ENCODE measurements around the gene ADAP1.
A peak's percentile ranks its signal among the peaks of the same experiment; 100 is the strongest.
"Not testable (repeated sequence)": the region's sequence is repeated elsewhere in the genome, so short reads cannot be mapped to it uniquely, and the experiment has no call there.

The ADAP1 gene

DNA sequence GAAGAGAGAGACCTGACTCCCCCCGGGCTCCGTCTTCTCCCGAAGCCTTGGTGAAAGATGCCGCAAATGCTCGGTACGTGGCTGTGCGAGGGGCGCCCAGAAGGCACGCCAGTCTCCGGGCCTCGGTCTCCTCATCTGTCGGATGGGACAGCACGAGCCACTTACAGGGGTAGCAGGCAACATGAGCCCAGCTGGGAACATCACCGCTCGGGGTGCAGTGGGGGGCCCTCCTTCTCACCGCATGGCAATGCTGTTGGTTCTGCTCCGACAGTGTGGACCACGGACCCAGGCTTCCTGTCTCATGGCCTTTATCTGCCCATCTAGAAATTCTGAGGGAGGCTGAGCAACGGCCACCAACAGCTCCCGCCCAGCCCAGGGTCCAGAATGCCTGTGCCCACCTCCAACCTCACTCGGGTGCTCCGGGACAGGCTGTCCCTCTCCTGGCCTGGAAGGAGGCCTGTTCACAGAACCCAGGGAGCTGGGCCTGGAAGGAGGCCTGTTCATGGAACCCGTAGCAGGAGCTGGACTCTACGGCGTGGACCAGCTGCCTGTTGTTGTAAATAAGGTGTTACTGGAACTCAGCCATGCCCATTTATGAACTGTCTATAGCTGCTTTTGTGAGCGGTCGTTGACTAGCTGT lies 15.8 kb downstream of the ADAP1 start:
- DNase-seq (ENCODE audit: low read depth, low spot score), result no peak

DNA sequence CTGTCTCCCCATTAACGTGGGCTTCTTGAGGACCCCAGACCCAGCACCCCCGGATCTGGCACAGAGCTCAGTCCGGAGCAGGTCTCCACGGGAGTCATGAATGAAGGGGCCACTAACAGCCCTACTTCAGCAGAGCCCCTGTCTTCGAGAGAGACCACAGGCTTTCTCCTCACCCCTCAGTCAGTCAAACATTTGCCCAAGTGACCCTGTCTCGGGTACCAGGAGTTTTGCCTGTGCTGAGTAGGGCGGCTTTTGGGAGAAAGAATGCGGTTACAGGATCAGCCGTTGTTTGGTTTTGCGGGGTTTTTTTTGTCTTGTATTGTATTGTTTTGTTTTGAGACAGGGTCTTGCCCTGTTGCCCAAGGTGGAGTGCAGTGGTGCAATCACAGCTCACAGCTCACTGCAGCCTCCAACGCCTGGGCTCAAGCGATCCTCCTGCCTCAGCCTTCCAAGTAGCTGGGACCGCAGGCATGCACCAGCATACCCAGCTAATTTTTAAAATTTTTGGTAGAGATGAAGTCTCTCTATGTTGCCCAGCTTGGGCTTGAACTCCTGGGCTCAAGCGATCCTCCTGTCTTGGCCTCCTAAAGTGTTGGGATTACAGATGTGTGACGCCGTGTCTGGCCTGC lies 16.5 kb downstream of the ADAP1 start:
- no peak for DNase-seq (ENCODE audit: low read depth, low spot score)

GRCh38 chr7:936386-937054 lies 18.0 kb downstream of the ADAP1 start:
- peak; percentile 60 for DNase-seq (ENCODE audit: low read depth, low spot score)

DNA sequence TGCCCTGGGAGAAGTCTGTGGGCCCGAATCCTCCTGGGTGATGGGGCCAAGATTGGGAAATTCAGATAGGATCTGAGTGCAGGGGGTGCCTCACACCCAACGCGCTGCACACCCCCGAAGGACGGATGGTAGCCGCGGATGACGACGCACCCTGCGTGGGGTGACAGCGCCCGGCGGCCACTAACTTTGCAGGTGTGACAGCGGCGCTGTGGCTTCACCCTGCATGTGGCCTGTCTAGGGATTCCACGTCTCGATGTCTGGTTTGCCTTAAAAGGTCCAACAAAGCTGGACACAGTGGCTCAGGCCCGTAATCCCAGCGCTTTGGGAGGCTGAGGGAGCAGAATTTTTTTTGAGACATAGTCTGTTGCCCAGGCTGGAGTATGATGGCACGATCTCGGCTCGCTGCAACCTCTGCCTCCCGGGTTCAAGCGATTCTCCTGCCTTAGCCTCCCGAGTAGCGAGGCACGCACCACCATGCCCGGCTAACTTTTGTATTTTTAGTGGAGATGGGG lies 18.6 kb downstream of the ADAP1 start:
- DNase-seq (ENCODE audit: low read depth, low spot score), result no peak

DNA sequence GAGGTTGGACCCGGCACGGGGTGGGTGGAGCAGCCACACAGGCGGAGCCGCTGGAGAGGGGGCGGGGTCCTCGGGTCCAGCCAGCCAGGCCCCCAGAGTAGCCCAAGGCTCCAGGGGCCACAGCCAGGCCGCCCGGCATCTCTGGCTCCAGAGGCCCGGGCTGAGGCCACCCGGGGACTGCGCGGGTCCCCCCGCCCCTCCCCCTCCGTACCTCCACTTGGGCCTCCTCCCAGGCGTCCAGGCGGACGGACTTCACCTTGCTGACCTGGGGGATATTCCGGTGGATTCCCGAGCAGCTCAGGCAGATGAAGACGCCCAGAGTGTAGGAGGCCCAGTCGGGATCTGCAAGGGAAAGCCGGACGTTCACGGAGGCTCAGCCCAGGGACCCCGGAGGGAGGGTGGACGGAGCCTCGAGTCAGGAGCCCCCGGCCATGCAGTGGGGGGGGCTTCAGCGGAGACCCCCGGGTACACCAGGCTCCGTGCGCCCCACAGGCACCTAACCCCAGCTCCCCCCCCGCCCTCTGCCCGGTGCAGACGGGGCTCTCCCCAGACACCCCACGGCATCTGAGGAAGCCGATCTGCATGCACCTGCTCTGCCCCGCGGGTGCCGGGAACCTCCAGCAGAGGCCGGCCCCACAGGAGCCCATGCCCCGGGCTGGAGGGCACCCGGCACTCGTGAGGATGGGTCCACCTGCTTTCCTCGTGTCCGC lies 19.2 kb downstream of the ADAP1 start:
- no peak for DNase-seq (ENCODE audit: low read depth, low spot score)

- DNase-seq (ENCODE audit: low read depth, low spot score), result no peak
Measured at GRCh38 chr7:934469-935163, 19.9 kb downstream of the ADAP1 start.

DNA sequence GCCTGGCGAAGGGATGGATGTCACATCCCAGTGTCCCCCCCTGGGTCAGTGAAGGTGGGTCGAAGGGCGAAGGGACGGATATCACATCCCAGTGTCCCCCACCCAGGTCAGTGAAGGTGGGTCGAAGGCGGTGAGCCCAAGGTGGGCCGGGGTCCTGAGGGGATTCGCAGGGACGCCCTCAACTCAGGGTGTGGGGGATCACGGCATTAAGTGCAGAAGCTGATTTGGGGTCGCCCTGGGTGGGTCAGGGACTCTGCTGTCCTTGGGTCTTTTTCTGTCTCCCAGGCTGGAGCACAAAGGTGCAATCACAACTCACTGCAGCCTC lies 21.9 kb downstream of the ADAP1 start:
- no peak for DNase-seq (ENCODE audit: low read depth, low spot score)

DNA sequence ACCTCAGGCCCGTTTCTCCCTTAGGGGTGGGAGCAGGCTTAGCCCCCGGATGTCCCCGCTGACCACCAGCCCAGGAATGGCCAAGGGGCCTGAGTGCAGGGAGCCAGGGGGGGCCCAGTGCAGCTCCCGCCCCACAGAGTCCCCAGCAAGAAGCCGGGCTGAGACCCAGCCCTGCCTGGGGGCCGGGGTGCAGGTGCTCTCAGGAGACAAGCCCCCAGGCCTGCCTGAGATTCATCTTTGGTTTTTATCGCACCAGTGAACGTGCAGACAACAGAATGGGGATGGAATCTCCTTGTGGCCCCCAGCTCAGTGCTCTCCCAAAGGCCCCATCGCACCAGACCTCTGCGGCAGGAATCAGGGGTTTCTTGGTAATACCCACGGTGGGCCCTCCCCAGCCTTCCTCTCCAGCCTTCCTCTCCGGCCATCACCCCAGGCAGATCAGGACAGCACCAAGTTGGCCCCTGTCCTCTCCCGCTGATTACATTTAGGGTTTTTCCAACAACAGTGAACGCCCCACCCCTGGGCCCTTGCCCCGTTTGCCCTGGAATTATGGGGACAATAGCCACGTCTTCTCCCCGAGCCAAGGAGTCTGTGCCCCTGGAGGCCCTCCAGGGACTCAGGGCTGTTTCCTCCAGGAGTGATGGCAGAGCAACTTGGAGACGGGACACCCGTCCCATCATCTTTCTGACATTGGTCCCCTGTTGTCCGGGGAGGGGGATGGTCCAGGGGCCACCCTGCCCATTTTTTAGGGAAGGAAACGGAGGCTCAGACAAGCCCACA lies 22.4 kb downstream of the ADAP1 start:
- no peak for DNase-seq (ENCODE audit: low read depth, low spot score)

DNA sequence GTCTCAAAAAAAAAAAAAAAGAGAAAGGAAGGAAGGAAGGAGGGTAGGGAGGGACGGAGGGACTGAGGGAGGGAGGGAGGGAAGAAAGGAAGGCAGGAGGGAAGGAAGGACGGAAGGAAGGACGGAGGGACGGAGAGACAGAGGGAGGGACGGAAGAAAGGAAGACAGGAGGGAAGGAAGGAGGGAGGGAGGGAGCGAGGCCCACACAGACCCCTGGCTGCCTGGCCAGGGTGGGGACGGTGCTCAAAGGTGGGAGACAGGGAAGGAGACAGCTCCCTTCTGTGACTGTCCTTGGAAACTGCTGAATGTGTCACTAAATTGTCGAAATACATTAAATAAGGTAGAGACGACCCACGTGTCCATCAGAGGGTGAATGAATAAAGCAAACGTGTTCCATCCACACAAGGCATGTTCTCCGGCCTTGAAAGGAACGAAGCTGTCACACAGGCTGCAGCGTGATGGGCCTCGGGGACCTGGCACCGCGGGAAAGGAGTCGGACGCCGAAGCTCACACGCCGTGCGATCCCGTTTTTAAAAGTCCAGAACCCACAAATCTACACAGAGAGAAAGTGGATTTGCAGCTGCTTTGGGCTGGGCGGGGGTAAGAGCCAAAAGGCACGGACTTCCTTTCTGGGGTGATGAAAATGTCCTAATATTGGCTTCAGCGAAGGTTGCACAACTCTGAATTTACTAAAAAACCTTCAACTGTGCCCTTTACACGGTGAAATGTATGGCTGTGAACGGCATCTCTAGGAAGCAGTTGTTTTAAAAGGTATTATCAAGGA lies 23.3 kb downstream of the ADAP1 start:
- no peak for DNase-seq (ENCODE audit: low read depth, low spot score)

DNA sequence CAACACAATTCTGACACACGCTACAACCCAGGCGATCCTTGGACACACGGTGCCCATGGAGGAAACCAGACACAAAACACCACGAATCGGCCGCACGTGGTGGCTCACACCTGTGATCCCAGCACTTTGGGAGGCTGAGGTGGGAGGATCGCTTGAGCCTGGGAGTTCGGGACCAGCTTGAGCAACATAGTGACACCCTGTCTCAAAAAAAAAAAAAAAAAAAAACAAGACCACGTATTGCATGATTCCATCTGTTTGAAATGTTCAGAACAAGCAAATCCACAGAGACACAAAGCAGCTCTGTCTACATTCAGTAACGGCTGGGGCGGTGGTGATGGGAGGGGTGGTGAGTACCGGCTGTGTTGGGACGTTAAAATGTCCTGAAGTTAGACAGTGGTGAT lies 25.2 kb downstream of the ADAP1 start:
- DNase-seq (ENCODE audit: low read depth, low spot score), result no peak

DNA sequence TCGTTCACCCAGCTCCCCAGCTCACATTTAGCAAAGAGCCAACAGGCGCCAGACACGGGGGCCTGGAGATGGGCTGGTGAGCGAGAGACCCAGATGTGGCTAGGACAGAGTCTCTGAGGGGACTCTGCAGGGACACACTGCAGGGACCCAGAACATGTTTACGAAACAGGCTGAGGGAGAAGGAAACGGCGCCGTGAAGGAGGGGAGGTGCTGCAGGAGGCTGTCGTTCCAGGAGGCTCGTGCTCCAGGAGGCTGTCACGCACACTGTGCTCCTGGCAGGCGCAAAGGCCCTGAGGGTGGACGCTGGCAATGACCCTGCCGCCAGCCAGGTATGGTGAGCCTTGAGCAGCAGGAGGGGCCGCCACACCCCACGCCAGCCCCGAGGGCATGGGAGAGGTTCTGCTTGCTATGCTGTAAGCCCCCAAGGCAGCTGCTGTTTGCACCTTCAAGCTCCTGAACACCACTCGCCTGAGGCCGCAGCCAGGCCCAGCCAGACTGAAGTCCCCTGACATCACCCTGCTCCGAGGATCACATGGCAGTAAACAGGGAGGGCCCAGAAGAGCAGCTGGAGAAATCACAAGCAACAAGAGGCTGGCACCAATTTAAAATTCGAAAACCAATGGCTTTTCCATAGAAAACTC lies 27.3 kb downstream of the ADAP1 start:
- DNase-seq (ENCODE audit: low read depth, low spot score), result no peak

- DNase-seq (ENCODE audit: low read depth, low spot score), result no peak
Measured at GRCh38 chr7:926061-927030, 28.1 kb downstream of the ADAP1 start.

GRCh38 chr7:925601-926000 lies 28.9 kb downstream of the ADAP1 start:
- DNase-seq (ENCODE audit: low read depth, low spot score), result no peak

GRCh38 chr7:924541-925231 lies 29.8 kb downstream of the ADAP1 start:
- DNase-seq (ENCODE audit: low read depth, low spot score), result no peak

DNA sequence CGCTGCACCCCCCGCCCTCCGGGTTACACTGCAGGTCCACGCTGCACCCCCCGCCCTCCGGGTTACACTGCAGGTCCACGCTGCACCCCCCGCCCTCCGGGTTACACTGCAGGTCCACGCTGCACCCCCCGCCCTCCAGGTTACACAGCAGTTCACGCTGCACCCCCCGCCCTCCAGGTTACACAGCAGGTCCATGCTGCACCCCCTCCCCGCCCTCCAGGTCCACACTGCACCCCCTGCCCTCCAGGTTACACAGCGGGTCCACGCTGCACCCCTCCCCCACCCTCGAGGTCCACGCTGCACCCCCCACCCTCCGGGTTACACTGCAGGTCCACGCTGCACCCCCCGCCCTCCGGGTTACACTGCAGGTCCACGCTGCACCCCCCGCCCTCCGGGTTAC lies 30.4 kb downstream of the ADAP1 start:
- not testable (repeated sequence) for DNase-seq (ENCODE audit: low read depth, low spot score)

- peak; percentile 49 for DNase-seq (ENCODE audit: low read depth, low spot score)
Measured at GRCh38 chr7:923108-924041, 31.1 kb downstream of the ADAP1 start.

All from astrocyte of the hippocampus (primary cell).